GM12878 (cell line): ENCODE results near the gene GABRB2.

Experiments
- POLR2A ChIP-seq: IDR thresholded peaks from 2 replicates; pipeline ENCODE4 v1.6.1; 2011; ENCODE audit warnings: low read depth, mild to moderate bottlenecking, low read length
- RCOR1 ChIP-seq: conservative IDR thresholded peaks from 2 replicates; pipeline ENCODE4 v1.6.1; 2012; ENCODE audit warnings: low read depth, low read length, improper control_type of control experiment
- SP1 ChIP-seq: IDR thresholded peaks from one replicate; pipeline ENCODE4 v1.6.1; 2011; ENCODE audit warnings: low read depth, low read length
- TF ChIP-seq, protein P1 (sequence below): IDR thresholded peaks from 2 replicates; pipeline ENCODE4 v1.6.1; 2012; ENCODE audit warnings: mild to moderate bottlenecking, low read depth, low read length

DNA sequence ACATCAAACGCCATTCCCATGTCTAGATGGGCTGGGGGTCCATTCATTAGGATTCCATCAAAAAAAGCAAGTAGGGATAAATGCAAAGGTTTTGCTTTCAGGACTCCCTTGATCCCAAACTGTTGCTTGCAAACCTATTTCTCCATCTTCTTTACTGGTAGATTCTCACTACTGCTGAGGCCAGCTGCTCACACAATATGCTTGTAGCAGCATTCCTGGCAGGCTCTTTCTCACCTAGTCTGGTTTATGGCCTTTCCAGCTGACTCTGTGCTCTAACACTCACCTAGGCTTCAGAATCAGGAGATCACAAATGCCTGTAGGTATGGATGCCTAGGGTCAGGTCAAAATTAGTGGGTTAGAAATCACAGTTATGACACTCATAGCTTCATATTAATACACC lies 274.7 kb downstream of the GABRB2 start:
- TF ChIP-seq, protein P1, sequence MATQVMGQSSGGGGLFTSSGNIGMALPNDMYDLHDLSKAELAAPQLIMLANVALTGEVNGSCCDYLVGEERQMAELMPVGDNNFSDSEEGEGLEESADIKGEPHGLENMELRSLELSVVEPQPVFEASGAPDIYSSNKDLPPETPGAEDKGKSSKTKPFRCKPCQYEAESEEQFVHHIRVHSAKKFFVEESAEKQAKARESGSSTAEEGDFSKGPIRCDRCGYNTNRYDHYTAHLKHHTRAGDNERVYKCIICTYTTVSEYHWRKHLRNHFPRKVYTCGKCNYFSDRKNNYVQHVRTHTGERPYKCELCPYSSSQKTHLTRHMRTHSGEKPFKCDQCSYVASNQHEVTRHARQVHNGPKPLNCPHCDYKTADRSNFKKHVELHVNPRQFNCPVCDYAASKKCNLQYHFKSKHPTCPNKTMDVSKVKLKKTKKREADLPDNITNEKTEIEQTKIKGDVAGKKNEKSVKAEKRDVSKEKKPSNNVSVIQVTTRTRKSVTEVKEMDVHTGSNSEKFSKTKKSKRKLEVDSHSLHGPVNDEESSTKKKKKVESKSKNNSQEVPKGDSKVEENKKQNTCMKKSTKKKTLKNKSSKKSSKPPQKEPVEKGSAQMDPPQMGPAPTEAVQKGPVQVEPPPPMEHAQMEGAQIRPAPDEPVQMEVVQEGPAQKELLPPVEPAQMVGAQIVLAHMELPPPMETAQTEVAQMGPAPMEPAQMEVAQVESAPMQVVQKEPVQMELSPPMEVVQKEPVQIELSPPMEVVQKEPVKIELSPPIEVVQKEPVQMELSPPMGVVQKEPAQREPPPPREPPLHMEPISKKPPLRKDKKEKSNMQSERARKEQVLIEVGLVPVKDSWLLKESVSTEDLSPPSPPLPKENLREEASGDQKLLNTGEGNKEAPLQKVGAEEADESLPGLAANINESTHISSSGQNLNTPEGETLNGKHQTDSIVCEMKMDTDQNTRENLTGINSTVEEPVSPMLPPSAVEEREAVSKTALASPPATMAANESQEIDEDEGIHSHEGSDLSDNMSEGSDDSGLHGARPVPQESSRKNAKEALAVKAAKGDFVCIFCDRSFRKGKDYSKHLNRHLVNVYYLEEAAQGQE = no peak
- TF ChIP-seq RCOR1 (no peak), SP1 (no peak), POLR2A (no peak)
